ENCODE results near the gene CD101. TPM values are rescaled to one million over a fixed set of nuclear protein-coding genes. Genes with fewer than 3 reads are reported as not detected.

Gene CD101
- total RNA-seq, 1 donor from 2014 or later: 1.6 TPM

DNA sequence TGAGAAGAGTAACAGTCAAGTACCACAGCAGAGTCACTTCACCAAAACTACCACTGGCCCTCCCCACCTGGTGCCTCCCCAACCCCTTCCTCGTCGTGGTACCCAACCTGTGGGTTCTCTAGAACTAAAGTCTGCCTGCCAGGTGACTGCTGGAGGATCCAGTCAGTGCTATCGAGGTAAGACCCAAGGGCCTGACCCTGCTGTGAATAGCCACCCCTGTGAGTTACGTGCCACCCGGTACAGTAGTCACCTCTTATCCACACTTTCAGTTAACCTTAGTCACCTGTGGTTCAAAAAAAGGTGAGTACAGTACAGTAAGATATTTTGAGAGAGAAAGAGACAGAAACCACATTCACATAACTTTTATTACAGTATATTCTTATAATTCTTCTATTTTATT, 75.1 kb downstream of the CD101 start:
- intact Hi-C loops (cut with DNase I): no loop called here
- no peak for DNase-seq (ENCODE audit: low spot score)

DNA sequence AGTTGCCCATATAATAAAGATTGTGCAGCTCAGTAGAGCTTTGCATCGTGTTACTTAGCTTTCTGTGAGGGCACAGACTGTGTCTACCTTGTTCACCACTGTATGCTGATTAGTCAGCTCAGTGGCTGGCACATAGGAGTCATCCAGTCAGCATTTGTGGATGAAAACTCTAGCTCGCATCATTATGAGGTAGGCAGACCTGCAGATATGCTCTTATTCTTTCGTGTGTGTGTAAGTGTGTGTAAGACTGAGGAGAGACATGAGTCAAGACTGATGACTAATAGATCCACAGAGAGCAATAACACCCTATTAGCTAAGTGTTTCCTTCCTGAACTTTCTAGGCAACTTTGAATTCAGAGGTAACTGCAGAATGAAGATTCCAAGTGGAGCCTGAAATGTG, 75.7 kb downstream of the CD101 start:
- intact Hi-C loops (cut with DNase I): no loop called here
- DNase-seq (ENCODE audit: low spot score): no peak

DNA sequence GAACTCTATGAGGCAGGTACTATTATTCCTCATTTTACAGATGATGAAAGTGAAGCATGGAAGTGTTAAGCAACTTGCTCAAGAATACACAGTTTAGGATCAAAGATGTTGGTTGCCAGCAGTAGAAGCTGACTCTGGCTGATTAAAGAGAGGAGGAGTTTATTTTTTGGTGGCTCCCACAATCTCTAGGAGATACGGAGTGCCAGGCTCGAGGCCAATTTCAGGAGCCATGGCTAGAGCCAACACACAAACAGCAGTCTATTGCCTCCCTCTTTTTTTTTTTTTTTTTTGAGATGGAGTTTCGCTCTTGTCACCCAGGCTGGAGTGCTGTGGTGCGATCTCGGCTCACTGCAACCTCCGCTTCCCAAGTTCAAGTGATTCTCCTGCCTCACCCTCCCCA, 78.2 kb downstream of the CD101 start:
- DNase-seq (ENCODE audit: low spot score): no peak
- intact Hi-C loops (cut with DNase I): no loop called here

DNA sequence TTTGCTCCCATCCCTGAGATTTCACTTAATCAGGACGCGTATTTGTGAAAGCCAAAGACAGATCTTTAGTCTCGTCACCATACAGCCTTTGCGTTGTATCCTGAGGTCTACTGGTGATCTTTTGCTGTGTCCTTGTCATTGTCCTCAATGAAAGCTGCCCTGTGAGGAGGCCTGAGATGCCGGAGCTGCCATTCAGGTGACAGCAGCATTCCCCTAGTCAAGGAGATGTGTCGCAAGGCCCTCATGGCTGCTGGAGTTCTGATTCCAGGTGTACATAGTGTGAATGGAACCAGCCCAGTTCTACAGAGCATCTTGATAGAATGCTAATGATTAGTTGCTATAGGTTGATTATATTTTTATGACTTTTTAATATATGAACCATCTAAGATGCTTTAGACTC, 82.7 kb downstream of the CD101 start:
- intact Hi-C loops (cut with DNase I): no loop called here
- no peak for DNase-seq (ENCODE audit: low spot score)

Other genes with a start within 250 kb of the CD101 start
- gene CD2, start 247.3 kb upstream of the CD101 start, total RNA-seq: 0.75 TPM
- gene PTGFRN, start 91.8 kb upstream of the CD101 start, total RNA-seq: 216 TPM
- 9.4 TPM for gene TTF2, start 58.6 kb downstream of the CD101 start, total RNA-seq
- gene TRIM45, start 120.0 kb downstream of the CD101 start, total RNA-seq: 8.9 TPM
- not detected for gene VTCN1, start 209.2 kb downstream of the CD101 start, total RNA-seq

All from cardiac septum (tissue), 1 donor.